HG02588 (cell line): ENCODE measurements around the gene INMT.
"Not testable (repeated sequence)": the region's sequence is repeated elsewhere in the genome, so short reads cannot be mapped to it uniquely, and the experiment has no call there.

Source experiments
- ATAC-seq: cut with Tn5 transposase; IDR thresholded peaks from one replicate; pipeline ENCODE4 v1.9.1; 2021; ENCODE audit warnings: mild to moderate bottlenecking, moderate library complexity; ENCODE audit not compliant: unreplicated experiment

The INMT gene

DNA sequence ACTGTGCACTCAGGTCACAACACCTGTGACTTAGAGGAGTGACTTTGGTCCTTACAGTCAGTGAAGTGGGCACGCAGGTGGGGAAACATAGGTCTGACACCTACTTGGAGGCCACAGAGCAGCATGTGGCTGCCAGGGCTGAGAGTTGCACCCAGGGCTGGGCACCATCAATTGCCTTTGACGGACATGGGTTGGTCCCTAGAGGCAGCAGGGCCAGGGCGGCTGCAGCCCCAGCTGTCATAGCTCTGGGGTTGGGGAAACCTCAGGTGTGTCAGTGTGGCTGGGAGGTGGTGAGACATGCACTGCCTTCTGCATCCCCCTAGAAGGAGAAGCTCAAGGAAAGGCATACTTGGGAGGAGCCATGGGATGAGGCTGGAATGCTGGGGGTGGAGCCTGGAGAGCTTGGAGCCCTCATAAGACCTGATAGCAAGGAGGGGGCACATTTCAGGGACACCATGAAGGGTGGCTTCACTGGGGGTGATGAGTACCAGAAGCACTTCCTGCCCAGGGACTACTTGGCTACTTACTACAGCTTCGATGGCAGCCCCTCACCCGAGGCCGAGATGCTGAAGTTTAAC lies at the start of gene INMT:
Gene INMT (plus strand): TSS at position 440 of the 578 bp plus-strand sequence. CDS start 16 bp downstream, at position 456.
- ATAC-seq, result no peak

DNA sequence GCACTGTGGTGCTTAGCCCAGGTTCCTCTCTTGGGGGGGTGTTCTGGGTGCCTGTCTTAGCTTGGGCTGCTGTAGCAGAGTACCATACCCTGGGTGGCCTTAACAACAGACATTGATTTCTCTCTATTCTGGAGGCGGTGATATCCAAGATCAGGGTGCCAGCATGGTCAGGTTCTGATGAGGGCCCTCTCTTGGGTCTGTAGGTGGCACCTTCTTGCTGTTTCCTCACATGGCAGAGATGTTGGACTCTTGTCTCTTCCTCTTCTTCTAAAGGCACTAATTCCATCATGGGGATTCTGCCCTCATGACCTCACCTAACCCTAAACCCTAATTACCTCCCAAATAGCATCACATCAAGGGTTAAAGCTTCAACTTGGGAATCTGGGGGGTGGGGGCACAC lies 49.7 kb upstream of the INMT start:
- ATAC-seq, result no peak

DNA sequence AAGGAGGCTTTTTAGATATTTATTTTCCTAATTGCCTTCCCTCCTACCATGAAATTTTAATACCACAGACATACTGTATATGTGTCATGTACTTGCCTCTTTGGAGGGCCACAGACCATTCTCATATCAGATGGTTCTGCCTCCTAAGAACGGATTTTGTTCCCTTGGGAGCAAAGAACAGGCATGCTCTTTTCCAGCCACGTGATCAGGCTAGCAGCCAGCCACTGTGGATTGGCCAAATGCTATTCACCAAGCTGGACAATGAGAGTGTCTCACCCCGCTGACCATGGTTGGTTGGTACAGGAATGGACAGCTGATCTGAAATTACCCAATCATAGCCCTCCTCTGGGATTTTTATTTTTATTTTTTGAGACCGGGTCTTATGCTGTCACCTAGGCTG lies 48.2 kb upstream of the INMT start:
- no peak for ATAC-seq

GRCh38 chr7:30705008-30705407 lies 46.9 kb upstream of the INMT start:
- ATAC-seq, result no peak

GRCh38 chr7:30705596-30705995 lies 46.3 kb upstream of the INMT start:
- no peak for ATAC-seq

GRCh38 chr7:30706316-30706715 lies 45.6 kb upstream of the INMT start:
- no peak for ATAC-seq

DNA sequence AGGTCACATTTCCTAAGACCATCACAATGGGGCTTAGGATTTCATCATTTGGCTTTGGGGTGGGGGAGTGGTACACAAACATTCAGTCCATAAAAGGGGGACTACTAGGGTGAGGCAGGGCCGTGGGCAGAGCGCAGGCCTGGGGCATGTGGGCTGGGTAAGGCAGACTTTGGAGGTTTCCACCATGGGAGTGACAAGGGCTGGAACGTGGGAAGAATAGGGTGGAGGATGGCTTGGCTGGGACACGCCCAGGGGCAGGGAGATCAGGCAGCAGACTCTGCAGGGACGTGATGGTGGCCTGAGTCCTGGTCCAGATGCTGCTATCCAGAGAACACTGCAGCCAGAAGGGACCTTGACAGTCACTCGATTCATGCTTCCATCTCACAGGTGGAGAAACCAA lies 45.0 kb upstream of the INMT start:
- no peak for ATAC-seq

DNA sequence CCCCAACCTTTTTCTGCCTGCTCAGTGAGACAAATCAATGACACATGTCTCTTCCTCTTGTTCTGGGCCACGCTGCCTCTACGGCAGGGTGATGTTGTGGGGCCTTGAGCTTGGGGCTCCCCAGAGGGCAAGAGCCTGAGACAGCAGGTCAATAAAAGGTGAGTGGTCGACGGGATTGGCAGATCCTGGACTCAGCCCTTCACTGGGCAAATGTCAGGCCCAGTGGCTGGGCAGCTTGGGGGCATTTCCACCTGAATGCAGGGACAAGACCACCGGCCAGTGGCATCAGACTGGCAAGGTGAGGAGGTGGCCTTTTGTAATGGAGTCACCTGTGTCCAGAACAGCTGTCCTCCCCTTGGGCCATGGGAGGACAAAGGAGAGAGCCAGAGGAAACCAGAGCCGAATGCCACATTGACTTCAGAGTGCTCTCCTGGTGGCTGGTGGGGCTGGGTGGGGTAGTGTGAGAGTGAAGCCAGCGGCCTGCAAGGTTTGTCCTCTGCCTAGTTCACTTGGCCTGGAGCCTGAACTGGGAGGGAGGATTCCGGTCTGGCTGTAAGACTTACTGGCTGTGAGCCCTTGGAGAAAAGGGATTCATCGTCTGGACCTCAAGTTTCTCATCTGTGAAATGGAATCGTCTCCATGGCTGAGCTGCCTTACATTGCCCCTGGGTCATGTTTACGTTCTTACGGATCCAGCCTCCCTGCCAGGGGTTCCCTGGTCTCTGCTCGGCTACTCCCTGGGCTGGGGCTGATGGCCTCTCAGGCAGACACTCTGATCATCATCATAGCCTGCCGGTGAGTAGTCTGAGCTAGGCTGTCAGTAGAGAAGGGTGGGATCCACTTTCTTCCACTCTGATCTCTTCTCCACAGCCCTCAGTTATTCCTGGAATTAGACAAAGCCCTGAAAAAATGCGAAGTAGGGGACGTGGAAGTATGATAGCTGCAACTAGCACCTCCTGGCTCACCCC lies 44.3 kb upstream of the INMT start:
- ATAC-seq, result no peak

DNA sequence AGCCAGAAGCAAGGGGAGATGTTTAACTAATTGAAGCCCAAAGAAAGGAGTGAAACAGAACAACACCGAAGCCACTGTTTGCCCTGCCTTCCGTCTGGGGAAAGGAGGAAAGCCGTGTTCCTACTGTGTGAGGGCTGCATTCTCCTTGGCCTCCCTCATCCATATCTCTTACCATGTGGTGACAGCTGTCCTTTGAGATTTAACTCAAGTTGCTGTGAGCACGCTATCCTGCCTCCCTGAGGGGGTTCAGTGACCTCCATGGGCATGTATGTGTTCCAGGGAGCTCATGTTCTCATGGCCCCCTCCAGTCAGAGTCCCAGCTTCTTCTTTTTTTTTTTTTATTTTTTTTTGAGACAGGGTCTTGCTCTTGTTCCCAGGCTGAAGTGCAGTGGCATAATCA lies 43.5 kb upstream of the INMT start:
- no peak for ATAC-seq

DNA sequence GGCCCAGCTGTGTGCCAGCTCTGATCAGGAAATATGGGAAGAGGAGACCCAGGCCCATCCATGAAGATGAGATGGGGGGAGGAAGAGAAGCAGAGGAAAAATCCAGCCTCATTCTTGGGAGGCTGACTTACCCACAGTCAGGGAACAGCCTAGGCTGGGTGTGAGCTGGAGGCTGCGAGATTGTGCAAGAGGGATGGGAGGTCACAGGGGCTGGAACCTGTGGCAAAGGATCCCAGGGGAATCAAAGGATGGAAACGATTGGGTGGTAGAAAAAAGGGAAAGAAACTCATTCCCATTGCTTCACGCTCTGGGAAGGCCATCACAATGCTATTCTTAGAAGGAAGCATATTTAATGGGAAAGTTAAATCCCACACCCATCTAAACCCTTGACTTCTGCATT lies 43.0 kb upstream of the INMT start:
- no peak for ATAC-seq

- ATAC-seq, result no peak
These were observed 42.4 kb upstream of the INMT start for GRCh38 chr7:30709549-30709948.

- no peak for ATAC-seq
These were observed 41.3 kb upstream of the INMT start for GRCh38 chr7:30710669-30711068.

DNA sequence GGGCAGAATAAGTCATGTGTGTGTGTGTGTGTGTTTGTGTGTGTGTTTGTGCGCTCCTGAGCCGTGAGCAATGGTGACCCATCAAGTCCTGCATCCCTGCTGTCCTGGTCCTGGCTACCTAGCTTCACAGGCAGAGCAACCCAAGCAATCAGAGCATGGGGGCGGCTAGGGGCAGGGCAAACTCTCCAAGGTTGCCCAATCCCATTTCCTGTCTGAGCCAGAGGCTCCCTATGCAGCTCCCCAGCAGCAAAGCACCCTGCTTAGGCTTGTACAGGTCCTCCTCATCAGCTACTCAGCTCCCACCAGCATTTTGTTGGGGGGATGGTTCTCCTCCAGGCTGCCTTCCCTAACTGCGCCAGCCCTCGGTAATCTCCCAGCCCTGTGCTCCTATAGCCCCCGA lies 38.5 kb upstream of the INMT start:
- no peak for ATAC-seq

DNA sequence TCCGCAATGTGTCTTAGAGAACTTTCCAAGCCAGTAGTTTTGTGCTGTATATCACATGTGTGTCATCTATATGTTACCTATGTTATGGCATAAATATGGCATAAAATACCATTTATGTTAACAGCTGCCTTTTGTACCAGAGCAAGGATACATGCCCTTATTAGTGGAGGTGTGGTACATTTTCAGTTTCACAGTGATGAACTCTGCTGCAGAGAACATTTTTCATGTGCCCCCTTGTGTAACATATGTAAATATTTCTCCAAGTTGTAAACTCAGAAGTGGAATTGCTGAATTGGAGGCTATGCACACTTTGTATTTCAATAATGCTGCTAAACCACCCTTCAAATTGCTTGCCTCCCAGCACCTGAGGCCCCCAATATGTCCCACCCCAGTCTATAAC lies 37.8 kb upstream of the INMT start:
- ATAC-seq, result no peak

GRCh38 chr7:30717181-30717580 lies 34.8 kb upstream of the INMT start:
- no peak for ATAC-seq

DNA sequence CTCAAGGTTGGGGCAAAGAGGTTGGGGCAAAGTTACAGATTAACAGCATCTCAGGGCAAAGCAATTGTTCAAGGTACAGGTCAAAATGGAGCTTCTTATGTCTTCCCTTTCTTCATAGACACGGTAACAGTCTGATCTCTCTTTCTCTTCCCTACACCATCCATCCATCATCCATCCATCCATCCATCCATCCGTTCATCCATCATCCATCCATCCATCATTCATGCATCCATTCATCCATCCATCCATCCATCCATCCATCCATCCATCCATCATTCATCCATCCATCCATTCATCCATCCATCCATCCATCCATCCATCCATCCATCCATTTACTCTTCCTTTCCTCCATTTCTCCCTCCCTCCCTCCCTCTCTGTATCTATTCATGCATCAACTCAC lies 32.5 kb upstream of the INMT start:
- not testable (repeated sequence) for ATAC-seq

- ATAC-seq, result no peak
These were observed 30.7 kb upstream of the INMT start for GRCh38 chr7:30721211-30721610.

GRCh38 chr7:30722187-30722586 lies 29.7 kb upstream of the INMT start:
- ATAC-seq, result no peak

GRCh38 chr7:30722671-30723070 lies 29.3 kb upstream of the INMT start:
- no peak for ATAC-seq

GRCh38 chr7:30723776-30724175 lies 28.2 kb upstream of the INMT start:
- ATAC-seq, result no peak

DNA sequence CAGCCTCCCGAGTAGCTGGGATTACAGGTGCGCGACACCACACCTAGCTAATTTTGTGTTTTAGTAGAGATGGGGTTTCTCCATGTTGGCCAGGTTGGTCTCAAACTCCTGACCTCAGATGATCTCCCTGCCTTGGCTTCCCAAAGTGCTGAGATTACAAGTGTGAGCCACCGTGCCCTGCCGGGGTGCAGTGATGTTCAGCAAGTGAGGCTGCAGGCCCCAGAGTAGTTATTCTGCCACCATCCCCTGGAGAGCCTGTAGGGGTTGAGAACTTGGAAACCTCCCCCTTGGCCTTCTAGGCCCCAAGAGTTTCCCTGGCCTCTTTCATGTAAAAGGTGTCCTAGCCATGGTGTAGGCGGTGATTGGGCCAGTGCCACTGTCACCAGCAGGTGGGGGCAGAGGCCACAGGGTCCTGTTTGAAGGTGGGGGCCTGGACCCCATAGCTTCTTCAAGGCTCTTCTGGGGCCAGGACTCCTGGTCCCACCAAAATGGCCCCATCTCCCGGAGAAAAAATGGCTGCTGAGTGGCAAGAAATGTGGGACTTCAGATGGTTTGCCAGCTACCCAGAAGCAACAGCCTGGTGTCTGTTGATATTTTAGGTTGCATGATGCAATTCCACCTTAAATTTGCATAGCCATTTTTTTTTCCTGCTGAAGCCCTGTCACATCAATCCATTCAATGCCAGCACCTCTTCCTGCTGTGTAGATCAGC lies 25.5 kb upstream of the INMT start:
- ATAC-seq, result no peak
